NCI-H2196 (cell line): Measurements from ENCODE around the gene CLMN.

Source experiments
- DNase-seq: peaks from one replicate; lab custom pipeline; 2025; ENCODE audit not compliant: unreplicated experiment; lab: John Stamatoyannopoulos, UW

The CLMN gene

DNA sequence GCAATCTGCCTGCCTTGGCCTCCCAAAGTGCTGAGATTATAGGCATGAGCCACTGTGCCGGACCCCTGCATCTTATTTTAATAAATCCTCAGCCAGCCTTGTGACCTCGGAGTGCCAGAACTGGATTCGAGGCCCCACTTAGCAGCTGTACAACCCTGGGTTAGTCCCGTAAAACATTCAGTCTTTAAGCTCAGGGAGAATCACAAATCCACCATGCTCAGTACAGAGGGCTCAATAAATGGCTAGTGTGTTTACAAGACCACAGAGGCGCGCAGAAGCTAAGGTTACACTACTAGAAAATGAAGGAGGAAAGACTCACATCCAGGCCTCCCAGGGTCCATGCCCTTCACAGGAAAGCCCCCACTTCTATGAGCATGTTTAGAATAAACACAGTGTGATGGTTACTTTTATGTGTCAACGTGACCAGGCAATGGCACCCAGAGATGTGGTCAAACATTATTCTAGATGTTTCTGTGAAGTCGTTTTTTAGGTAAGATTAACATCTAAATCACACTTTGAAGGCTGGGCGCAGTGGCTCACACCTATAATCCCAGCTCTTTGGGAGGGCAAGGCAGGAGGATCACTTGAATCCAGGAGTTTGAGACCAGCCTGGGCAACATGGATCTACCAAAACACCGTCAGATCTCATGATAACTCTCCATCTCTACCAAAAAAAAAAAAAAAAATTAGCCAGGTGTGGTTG lies 55.3 kb downstream of the CLMN start:
- DNase-seq: no peak

DNA sequence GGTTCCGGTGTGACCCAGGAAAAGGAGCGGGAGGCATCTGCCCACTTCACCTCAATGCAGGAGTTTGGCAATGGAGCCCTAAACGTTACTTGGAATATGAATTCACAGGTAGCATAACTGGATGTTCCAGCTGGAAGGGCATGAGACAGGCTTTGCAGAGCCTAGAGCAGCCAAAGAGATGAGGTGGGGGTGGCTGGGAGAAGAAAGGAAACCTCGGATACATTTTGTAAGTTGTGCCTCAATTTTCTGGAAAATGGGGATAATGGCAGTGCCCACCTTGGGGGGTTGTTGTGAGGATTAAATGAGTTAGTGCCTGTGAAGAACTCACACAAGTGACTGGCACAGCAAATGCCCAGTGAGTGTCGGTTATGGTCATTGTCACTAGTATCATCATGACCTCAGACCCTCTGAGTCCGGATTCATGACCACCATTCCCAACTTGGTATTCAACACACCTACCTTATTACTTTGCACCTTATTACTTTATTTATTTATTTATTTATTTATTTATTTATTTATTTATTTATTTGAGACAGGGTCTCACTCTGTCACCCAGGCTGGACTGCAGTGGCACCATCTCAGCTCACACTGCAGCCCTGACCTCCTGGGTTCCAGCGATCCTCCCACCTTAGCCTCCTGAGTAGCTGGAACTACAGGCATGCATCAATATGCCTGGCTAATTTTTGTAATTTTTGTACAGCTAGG lies 56.0 kb downstream of the CLMN start:
- no peak for DNase-seq

DNA sequence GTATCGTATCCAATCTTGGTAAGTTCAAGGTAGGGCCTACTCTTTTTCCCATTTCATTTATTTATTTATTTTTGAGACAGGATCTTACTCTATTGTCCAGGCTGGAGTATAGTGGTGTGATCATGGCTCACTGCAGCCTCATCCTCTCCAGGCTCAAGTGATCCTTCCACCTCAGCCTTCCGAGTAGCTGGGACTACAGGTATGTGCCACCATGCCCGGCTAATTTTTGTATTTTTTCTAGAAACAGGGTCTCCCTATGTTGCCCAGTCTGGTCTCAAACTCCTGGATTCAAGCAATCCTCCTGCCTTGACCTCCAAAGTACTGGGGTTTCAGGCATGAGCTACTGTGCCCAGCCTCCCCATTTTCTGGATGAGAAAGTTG lies 57.2 kb downstream of the CLMN start:
- DNase-seq: no peak

DNA sequence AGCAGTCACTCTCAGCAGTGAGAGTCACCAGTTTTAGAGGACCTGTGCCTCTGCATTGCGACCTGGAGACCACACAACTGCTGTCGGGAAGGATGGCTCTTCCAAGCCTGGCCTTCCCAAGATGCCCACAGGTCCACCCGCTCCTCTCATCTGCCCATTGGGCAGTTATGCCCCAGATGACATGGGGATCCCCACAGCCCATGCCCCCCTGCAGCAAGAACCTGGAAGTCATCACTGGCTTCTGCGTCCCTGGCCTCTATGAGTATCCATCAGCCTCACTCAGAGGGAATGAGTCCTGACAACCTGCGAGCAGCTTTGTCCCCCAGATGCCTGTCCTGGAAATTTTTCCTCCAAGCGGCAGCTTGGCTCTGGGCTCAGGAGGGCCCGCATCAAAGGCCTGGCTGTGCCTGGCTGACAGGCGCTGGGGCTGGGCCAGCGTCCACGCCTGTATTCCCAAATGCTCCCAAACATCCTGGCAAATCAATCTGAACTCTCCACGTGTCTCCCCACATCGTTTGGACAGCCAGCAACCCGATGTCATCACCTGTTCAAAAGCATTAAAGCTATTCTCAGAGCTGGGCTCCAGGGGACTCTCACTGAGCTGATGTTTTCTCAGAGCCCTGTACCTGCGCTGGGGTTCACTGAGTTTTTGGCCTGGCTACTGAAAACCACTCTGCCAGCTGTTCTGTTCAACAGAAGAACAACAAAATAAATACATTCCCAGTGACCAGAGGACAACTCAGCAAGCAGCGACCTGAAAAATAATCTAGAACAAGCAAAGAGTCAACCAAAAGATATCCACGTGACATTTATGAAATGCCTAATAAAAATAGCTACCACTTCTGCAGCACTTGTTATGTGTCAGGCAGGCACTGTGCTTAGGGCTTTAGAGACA lies 57.8 kb downstream of the CLMN start:
- no peak for DNase-seq

DNA sequence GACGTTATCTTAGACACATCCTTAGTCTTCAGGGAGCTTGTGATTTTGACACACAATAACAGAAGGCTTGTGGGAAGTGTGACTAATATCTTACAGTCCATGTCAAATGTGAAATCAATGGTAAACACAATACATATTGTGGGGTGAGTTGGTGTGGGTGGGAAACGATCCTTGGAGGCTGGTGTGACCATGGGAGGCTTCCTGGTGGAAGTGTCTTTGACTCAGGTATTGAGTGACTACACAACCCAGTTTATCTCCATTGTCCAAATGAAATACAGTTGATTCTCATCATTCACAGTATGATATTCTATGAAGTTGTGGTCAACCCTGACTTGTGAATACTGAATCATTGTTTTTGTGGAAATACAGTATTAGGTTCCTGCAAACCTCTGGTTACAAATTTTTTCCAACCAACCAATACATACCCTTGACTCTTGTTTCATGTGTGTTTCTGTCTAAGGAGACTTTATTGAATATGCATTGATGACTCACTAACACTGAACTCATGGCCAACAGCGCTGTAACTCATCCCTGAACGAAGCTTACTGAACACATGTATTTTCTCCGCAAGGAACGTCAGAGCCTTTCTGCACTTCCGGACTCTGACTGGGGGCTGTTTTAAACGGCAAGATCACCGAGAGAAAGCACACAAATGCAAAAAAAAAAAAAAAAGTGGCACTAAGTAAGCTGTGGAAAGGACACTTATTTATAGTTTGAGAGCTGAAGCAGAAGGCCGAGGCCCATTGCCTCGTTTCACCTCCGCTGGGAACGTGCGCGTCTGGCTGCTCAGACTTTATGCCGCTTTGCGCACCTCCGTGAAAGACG lies 59.0 kb downstream of the CLMN start:
- DNase-seq: no peak

DNA sequence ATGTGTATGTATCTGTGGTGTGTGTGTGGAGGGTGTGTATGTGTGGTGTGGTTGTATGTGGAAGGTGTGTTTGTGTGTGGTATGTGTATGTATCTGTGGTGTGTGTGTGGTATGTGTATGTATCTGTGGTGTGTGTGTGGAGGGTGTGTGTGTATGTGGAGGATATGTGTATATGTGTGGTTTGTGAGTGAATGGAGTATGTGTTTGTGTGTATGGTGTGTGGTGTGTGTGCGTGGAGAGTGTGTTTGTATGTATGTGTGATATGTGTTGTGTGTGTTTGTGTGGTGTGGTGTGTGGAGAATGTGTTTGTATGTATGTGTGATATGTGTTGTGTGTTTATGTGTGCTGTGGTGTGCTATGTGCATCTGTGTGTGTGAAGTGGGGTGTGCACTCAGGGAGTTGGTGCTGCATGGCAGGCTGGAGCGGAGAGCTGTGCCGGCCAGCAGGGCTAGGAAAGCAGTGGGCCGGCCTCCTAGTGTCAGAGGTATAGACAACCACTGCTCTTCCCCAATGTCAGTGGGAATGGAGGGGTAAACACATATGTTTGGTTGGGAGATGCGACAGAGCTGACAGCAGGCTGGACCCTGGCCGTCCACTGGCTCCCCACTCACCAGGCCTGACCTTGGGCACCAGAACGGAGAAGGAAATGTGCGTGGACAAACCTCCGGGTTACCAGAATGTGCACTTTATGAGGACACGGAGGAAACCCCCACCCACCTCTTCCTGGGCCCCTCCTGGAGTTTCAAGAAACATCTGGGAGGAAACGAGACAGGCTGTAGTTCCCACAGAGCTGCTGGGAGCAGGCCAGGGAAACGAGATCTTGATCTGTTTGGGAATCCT lies 60.7 kb downstream of the CLMN start:
- no peak for DNase-seq

DNA sequence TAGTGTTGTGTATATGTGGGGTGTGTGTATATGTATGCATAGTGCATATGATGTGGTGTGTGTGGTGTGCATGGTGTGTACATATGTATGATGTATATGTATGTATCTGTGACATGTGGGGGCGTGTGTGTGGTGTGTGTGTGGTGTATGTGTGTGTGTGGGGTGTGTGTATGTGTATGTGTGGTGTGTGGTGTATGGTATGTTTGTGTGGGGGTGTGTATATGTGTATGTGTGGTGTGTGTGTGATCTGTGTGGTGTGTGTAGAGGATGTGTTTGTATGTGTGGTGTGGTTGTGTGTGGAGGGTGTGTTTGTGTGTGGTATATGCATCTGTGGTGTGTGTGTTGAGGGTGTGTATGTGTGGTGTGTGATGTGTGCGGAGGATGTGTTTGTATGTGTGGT lies 61.6 kb downstream of the CLMN start:
- no peak for DNase-seq

DNA sequence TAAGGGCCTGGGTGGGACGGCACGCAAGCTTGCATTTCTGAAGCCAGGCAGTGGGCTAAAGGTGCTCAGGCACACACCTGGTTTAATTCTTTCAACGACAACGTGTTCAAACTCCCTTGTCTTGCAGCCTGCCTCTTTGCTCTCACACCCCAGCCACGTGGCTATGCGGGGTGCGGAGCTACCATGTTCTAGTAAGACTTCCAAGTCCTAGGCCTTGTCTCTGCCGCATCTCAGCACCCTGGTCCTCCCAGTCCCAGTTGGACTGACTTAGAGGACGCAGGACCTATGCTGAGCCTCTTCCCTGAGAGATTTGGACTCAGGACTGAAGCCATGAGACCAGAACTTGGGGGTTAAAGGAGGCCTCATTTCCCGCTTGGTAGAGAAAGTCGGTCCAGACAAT lies 62.2 kb downstream of the CLMN start:
- no peak for DNase-seq

DNA sequence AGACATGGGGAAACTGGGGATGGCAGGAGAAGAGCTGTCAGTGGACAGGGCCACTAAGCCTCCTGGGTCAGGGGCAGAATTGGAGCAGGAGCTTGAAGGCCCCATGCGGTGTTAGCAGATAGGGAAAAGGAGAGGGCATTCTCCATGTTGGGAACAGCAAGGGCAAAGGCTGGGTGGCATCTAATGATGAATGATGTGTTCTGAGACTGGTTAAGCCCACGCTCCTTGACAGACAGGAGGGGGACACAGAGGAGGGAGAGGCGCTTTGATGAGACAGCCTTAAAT lies 63.0 kb downstream of the CLMN start:
- no peak for DNase-seq

DNA sequence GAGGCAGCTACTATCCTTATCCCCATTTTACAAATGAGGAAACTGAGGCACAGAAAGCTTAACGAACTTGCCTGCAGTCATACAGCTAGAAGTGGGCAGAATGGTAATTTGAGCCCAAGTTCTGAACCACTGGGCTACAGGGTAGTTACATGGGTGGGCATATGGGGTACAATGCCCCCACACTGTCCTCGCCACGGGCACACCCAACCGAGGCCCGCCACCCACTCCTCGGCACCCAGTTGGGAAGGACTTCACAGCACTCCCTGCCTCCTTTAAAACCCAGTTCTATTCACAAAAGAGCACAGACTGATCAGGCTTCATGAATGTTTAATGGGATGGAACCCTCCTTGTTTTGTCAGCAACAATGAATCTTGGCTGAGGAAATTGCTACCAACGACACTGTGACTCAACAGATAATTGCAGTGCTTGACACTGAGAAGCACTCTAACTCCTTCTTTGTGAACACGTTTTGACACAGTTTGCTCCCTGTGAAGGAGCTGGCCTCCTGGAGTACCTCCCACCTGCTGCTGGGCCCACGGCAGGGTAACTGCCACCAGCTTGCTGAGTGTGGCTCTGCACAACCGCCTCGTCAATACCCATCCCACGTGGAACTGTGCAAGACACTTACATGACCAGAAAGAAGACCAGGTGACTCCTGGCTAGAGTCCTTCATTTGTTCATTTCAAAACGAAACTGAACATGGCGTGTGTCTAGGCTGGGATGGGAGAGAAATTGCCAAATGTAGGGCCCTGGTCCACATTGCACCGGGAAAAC lies 63.5 kb downstream of the CLMN start:
- peak; percentile 10 for DNase-seq

DNA sequence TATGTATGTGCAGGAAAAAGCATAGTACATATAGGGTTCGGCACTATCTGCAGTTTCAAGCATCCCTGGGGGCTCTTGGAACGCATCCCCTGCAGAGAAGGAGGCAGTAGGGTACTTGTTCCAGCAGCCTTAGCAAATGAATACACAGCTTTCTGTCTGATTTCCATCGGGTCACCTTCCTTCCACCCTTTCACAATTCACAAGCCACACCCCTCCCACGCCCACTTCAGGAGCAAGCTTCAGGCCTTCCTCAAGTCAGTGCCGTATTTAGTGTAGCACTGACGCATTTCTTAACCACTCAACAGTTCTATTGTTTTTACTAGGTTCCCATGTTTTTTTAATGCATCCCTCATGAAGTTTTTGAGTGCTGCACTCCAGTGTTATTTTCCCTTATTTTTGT lies 64.2 kb downstream of the CLMN start:
- no peak for DNase-seq

DNA sequence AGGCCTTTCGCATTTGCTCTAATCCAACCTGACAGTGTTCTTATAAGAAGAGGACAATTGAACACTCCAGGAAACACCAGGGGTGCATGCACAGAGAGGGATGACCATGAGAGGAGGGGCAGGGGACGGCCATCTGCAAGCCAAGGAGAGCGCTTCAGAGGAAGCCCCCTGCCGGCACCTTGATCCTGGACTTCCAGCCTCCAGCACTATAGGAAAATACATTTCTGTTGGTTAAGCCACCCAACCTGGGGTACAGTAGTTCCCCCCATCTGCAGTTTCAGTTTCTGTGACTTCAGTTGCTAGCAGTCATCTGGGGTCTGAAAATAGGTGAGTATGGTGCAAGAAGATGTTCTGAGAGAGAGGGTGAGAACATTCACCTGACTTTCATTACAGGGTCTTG lies 64.7 kb downstream of the CLMN start:
- no peak for DNase-seq

DNA sequence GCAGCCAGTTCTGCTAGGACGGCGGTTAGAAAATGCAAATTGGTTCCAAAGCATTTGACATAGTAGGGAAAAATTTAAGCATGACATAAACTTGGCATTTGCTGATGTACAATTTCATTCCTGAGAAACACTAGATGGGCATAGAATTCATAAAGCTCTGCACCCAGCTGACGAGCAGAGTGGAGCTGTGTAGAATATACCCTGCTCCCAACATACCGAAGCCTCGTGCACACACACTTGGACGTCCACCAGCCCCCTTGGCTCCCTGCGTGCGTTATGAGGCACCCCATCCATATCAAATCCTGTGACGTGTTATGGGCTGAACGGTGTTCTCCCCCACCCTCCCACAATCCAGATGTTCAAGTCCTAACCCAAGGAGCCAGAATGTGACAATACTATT lies 65.4 kb downstream of the CLMN start:
- no peak for DNase-seq

DNA sequence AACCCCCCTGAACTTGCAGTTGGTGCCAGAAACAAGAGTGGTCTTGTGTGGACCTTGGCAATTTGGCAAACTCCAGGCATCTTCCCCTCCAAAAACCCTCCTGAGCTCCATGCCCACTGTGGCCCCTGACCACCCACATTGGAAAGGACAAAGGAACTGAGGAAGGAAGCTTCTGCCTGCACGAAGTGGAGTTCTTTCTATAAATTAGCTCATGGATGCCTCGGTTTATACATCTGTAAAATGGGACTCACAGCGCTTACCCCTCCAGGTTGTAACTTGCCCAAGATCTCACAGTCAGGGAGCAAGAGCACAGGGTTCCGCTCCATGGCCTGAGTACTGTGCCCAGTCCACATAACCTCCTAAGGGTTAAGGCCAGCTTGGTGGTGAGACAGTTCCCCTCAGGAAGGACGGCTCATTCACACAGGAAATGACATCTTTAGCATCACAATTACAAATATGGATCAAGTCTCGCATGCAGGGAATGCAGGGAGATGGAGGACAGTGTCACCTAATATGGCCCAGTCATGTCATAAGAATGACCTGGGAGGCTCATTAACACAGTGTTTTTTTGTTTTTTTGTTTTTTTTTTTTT lies 66.6 kb downstream of the CLMN start:
- DNase-seq: no peak

DNA sequence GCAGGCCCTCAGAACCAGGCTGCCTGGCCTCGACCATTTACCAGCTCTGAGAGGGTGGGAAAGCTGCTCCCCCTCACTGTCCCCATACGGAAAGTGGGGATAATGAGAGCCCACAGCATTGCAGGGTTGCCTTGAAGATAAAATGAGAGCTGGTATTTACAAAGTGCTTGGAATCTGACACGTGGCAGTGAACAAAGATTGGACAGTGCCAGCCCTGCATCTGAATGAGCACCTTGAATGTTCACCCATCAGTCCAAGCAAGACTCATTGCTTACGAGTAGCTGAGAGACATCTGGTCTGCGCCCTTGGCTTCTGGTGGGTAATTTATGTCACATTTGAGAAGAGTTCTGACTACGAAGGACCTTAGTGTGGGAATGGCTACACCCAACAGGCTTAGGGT lies 67.5 kb downstream of the CLMN start:
- no peak for DNase-seq

DNA sequence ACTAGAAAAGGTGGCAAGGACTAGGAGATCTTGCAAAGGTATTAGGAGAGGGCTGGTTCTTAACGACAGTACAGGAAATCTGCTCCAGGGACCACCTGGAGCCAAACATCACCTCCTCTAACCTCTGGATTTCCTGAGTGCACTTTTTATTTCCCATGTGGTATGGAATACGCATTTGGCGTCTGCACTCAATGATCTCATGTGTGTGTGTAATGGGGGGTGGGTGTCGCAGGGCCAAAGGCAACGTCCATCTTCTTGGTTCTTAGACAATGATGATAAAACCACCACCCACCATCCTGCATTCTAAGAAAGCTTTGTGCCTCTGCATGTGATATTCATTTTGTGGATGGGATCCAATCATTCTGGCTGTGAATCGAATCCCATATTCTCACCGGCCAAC lies 68.8 kb downstream of the CLMN start:
- no peak for DNase-seq

DNA sequence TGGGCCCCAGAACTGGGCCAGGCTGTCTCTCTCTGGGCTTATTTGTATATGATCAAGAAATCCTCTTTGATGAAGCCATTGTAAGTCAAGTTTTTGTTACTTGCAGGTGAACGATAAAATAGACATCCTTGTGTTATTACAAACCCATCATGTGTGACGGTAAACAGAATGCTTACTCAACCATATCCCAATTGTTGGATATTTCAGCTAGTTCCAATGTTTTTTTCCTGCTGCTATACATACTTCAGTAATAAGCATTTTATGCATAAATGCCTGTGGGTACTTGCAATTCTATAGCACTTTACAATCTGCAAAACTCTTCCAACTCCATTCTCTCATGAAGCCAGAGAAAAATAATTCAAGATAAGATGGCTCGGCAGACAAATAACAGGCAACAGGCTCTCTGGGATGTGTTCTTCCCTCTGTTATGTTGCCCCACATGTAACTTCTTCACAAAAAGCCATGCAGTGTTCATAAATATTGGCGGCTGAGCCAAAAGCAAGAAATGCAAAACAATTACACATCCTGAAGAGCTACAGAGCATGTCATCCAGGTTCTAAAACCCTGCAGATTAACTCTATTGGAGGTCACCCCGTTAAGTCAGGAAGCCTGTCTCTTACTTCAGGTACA lies 69.5 kb downstream of the CLMN start:
- DNase-seq: no peak

DNA sequence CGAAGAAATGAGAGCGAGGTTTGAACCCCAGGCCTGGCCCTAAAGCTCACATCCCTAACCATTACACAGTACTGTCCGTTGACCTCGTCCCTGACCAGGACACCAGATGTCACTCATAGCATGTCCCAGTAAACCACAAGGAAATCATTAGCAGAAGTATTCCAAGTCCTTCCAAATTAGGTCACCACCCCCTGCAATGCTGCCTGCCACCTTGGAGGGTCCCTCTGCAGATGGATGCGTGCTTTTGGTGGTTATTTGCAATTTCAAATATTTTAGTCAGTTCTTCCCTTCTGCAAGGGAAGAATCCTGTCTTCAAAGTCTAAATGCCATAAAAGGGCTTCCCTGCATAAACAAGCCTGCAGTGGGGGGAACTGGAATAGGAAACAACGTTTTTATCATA lies 71.3 kb downstream of the CLMN start:
- DNase-seq: no peak

DNA sequence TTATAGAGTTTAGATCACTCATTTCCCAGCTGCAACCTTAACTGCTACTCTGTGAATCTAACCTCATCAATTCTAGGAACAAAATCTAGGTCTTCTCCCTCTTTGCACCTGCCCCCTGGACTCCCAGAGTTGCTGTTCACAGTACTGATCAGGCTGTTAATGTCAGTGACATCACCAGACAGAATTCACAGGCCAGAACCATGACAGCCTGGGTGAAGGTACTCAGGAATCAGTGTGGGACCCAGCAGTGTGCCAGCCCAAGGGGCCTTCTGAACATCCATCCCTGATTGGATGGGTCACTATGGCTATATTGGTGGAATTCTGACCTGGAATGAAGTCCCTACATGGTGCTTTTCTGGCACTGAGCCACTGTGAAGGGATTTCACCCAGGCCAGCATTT lies 72.8 kb downstream of the CLMN start:
- DNase-seq: no peak
